ENCODE data around the gene ACOT12.
"Not testable (repeated sequence)": the region's sequence is repeated elsewhere in the genome, so short reads cannot be mapped to it uniquely, and the experiment has no call there.

Gene ACOT12

GRCh38 chr5:81393783-81394718 is at the start of gene ACOT12:
Gene ACOT12 (minus strand): TSS chr5:81394134. CDS start chr5:81394114, 20 bp downstream.
- peak; percentile 71 for DNase-seq (ENCODE audit: low spot score)

- DNase-seq (ENCODE audit: low spot score): no peak
Measured at GRCh38 chr5:81435023-81435422, 41.1 kb upstream of the ACOT12 start.

- DNase-seq (ENCODE audit: low spot score): no peak
Measured at GRCh38 chr5:81429985-81430384, 36.1 kb upstream of the ACOT12 start.

- no peak for DNase-seq (ENCODE audit: low spot score)
Measured at GRCh38 chr5:81429363-81429762, 35.4 kb upstream of the ACOT12 start.

GRCh38 chr5:81428861-81429260 is 34.9 kb upstream of the ACOT12 start:
- no peak for DNase-seq (ENCODE audit: low spot score)

- DNase-seq (ENCODE audit: low spot score): no peak
Measured at GRCh38 chr5:81428446-81428845, 34.5 kb upstream of the ACOT12 start.

- no peak for DNase-seq (ENCODE audit: low spot score)
Measured at GRCh38 chr5:81427566-81427965, 33.6 kb upstream of the ACOT12 start.

GRCh38 chr5:81426359-81427030 is 32.6 kb upstream of the ACOT12 start:
- no peak for DNase-seq (ENCODE audit: low spot score)

- no peak for DNase-seq (ENCODE audit: low spot score)
Measured at GRCh38 chr5:81425569-81425968, 31.6 kb upstream of the ACOT12 start.

- no peak for DNase-seq (ENCODE audit: low spot score)
Measured at GRCh38 chr5:81424728-81425127, 30.8 kb upstream of the ACOT12 start.

GRCh38 chr5:81422671-81423070 is 28.7 kb upstream of the ACOT12 start:
- DNase-seq (ENCODE audit: low spot score): no peak

GRCh38 chr5:81420039-81420667 is 26.2 kb upstream of the ACOT12 start:
- DNase-seq (ENCODE audit: low spot score): no peak

- no peak for DNase-seq (ENCODE audit: low spot score)
Measured at GRCh38 chr5:81418606-81419005, 24.7 kb upstream of the ACOT12 start.

- no peak for DNase-seq (ENCODE audit: low spot score)
Measured at GRCh38 chr5:81417052-81417451, 23.1 kb upstream of the ACOT12 start.

- DNase-seq (ENCODE audit: low spot score): no peak
Measured at GRCh38 chr5:81409896-81410295, 16.0 kb upstream of the ACOT12 start.

- DNase-seq (ENCODE audit: low spot score): no peak
Measured at GRCh38 chr5:81409361-81409760, 15.4 kb upstream of the ACOT12 start.

- DNase-seq (ENCODE audit: low spot score): no peak
Measured at GRCh38 chr5:81408496-81408895, 14.6 kb upstream of the ACOT12 start.

- DNase-seq (ENCODE audit: low spot score): not testable (repeated sequence)
Measured at GRCh38 chr5:81407811-81408210, 13.9 kb upstream of the ACOT12 start.

- no peak for DNase-seq (ENCODE audit: low spot score)
Measured at GRCh38 chr5:81405126-81405891, 11.4 kb upstream of the ACOT12 start.

- no peak for DNase-seq (ENCODE audit: low spot score)
Measured at GRCh38 chr5:81402192-81402930, 8.4 kb upstream of the ACOT12 start.

- DNase-seq (ENCODE audit: low spot score): no peak
Measured at GRCh38 chr5:81401266-81401665, 7.3 kb upstream of the ACOT12 start.
